Mesenchymal stem cell (in vitro differentiated cells and primary cell): ENCODE results near the gene ADAM12.
"Not testable (repeated sequence)": the region's sequence is repeated elsewhere in the genome, so short reads cannot be mapped to it uniquely, and the experiment has no call there.

Experiments
- DNase-seq: peaks from one replicate; pipeline ENCODE4 v3.0.0-alpha.2; 2013
- H2AFZ ChIP-seq: one replicate; pipeline ENCODE4 v1.6.1; 2013; ENCODE audit warnings: low read depth, mild to moderate bottlenecking, control low read depth, inconsistent platforms, low read length, moderate library complexity
- H2AK5ac ChIP-seq: 2 replicates; pipeline ENCODE4 v1.6.1; 2013; ENCODE audit warnings: low read length, moderate library complexity, mild to moderate bottlenecking, inconsistent platforms; ENCODE audit not compliant: severe bottlenecking
- H2BK120ac ChIP-seq: one replicate; pipeline ENCODE4 v1.6.1; 2013; ENCODE audit warnings: low read depth, mild to moderate bottlenecking, inconsistent platforms, low read length, moderate library complexity
- H2BK12ac ChIP-seq, 2 experiments: one replicate each; pipeline ENCODE4 v1.6.1; 2013; ENCODE audit warnings: inconsistent platforms in 2 of 2, low read length in 2 of 2, mild to moderate bottlenecking in 2 of 2, moderate library complexity in 2 of 2, control low read depth in 1 of 2
- H2BK15ac ChIP-seq: one replicate; pipeline ENCODE4 v1.6.1; 2013; ENCODE audit warnings: mild to moderate bottlenecking, low read depth, inconsistent platforms; ENCODE audit not compliant: poor library complexity, severe bottlenecking
- H2BK5ac ChIP-seq: 2 replicates; pipeline ENCODE4 v1.6.1; 2013; ENCODE audit warnings: low read depth, mild to moderate bottlenecking, low read length, control low read depth, inconsistent platforms; ENCODE audit not compliant: poor library complexity, severe bottlenecking
- H3K14ac ChIP-seq, 2 experiments: one replicate each; pipeline ENCODE4 v1.6.1; 2013; ENCODE audit warnings: inconsistent platforms in 2 of 2, low read length in 2 of 2, control low read depth in 1 of 2, mild to moderate bottlenecking in 1 of 2, moderate library complexity in 1 of 2
- H3K18ac ChIP-seq, 2 experiments: one replicate each; pipeline ENCODE4 v1.6.1; 2013; ENCODE audit warnings: inconsistent platforms in 2 of 2, low read length in 2 of 2, control low read depth in 1 of 2, low read depth in 1 of 2, mild to moderate bottlenecking in 1 of 2
- H3K23ac ChIP-seq, 2 experiments: one replicate each; pipeline ENCODE4 v1.6.1; 2013; ENCODE audit warnings: inconsistent platforms in 2 of 2, low read length in 2 of 2, mild to moderate bottlenecking in 2 of 2, moderate library complexity in 2 of 2, control low read depth in 1 of 2
- H3K27ac ChIP-seq: 2 replicates; pipeline ENCODE4 v1.5.1; 2013; ENCODE audit warnings: mild to moderate bottlenecking, moderate library complexity, low read length, control low read depth, inconsistent platforms; ENCODE audit not compliant: poor library complexity, severe bottlenecking
- H3K27me3 ChIP-seq, 2 experiments: 2 replicates each; pipeline versions ENCODE4 v1.6.1 to v1.7.0; 2013; ENCODE audit warnings: low read length in 2 of 2, mild to moderate bottlenecking in 2 of 2, moderate library complexity in 2 of 2, control low read depth in 1 of 2, inconsistent platforms in 1 of 2; ENCODE audit not compliant: control insufficient read depth in 1 of 2, insufficient read depth in 1 of 2
- H3K36me3 ChIP-seq, 2 experiments: 2 replicates each; pipeline versions ENCODE4 v1.6.1 to v1.7.0; 2013; ENCODE audit warnings: low read length in 2 of 2, control low read depth in 1 of 2, inconsistent platforms in 1 of 2, low read depth in 1 of 2, mild to moderate bottlenecking in 1 of 2; ENCODE audit not compliant: insufficient read depth in 2 of 2, control insufficient read depth in 1 of 2
- H3K4ac ChIP-seq, 2 experiments: one replicate each; pipeline ENCODE4 v1.6.1; 2013; ENCODE audit warnings: inconsistent platforms in 2 of 2, low read length in 2 of 2, mild to moderate bottlenecking in 2 of 2, moderate library complexity in 2 of 2, control low read depth in 1 of 2, low read depth in 1 of 2
- H3K4me1 ChIP-seq: 2 replicates; pipeline ENCODE4 v1.6.1; 2013; ENCODE audit warnings: low read depth, low read length, control low read depth; ENCODE audit not compliant: control insufficient read depth, insufficient read depth
- H3K4me2 ChIP-seq: 2 replicates; pipeline ENCODE4 v1.6.1; 2013; ENCODE audit warnings: low read length, mild to moderate bottlenecking, inconsistent platforms; ENCODE audit not compliant: poor library complexity, severe bottlenecking
- H3K4me3 ChIP-seq, 2 experiments: 2 replicates each; pipeline versions ENCODE4 v1.5.1 to v1.7.0; 2013; ENCODE audit warnings: low read length in 2 of 2, mild to moderate bottlenecking in 2 of 2, control low read depth in 1 of 2, low read depth in 1 of 2; ENCODE audit not compliant: insufficient read depth in 1 of 2
- H3K79me1 ChIP-seq: replicated peaks from 2 replicates; pipeline ENCODE4 v1.6.1; 2013; ENCODE audit warnings: mild to moderate bottlenecking, control low read depth, low read length, inconsistent platforms; ENCODE audit not compliant: poor library complexity, severe bottlenecking
- H3K9ac ChIP-seq: 2 replicates; pipeline ENCODE4 v1.7.0; 2013; ENCODE audit warnings: mild to moderate bottlenecking, low read length, moderate library complexity
- H3K9me3 ChIP-seq: 2 replicates; pipeline ENCODE4 v1.7.0; 2013; ENCODE audit warnings: mild to moderate bottlenecking, low read length; ENCODE audit not compliant: control insufficient read depth
- H4K8ac ChIP-seq: one replicate; pipeline ENCODE4 v1.6.1; 2013; ENCODE audit warnings: inconsistent platforms, mild to moderate bottlenecking, low read length, moderate library complexity
- H4K91ac ChIP-seq: one replicate; pipeline ENCODE4 v1.6.1; 2013; ENCODE audit warnings: mild to moderate bottlenecking, low read length, inconsistent platforms
- WGBS: methylation state at CpG from one replicate; pipeline ENCODE4 v1.1.7; 2013; ENCODE audit warnings: mixed read lengths; 5-methylcytosine and 5-hydroxymethylcytosine counted together

The ADAM12 gene

GRCh38 chr10:126379166-126379565 is 9.1 kb downstream of the ADAM12 start:
- H3K79me1 ChIP-seq, H3K18ac ChIP-seq, H3K9ac ChIP-seq, H3K14ac ChIP-seq, H4K91ac ChIP-seq, H3K9me3 ChIP-seq, H3K4me2 ChIP-seq, H3K23ac ChIP-seq, H3K4me3 ChIP-seq, H3K27ac ChIP-seq, H2AK5ac ChIP-seq, H3K27me3 ChIP-seq, H2BK12ac ChIP-seq, H2AFZ ChIP-seq, DNase-seq, H2BK15ac ChIP-seq, H4K8ac ChIP-seq, H3K4ac ChIP-seq, H2BK5ac ChIP-seq, H2BK120ac ChIP-seq, H3K4me1 ChIP-seq: not testable (repeated sequence)
- 100% methylated on average over 1 of the region's 3 CpGs for WGBS
- peaks cover 14 to 63% of the 10 kb centered on the region in 2 experiments for H3K36me3 ChIP-seq

- no peak overlapping the region for H3K4me3 ChIP-seq
- H3K14ac ChIP-seq: no peak overlapping the region
- no peaks in the 10 kb centered on the region for H3K27me3 ChIP-seq
- no peak overlapping the region for H2BK12ac ChIP-seq
- H3K23ac ChIP-seq: no peak overlapping the region
- H3K18ac ChIP-seq: no peak overlapping the region
- H3K4ac ChIP-seq: no peak overlapping the region
- no peak overlapping the region for H2BK120ac ChIP-seq
- H3K27ac ChIP-seq: peak overlapping the region; percentile 71
- peaks cover 8% of the 10 kb centered on the region for H3K9me3 ChIP-seq
- H3K4me2 ChIP-seq: no peak overlapping the region
- peak; percentile 58 for DNase-seq
- H2BK15ac ChIP-seq: no peak overlapping the region
- peaks cover 7 to 52% of the 10 kb centered on the region in 2 experiments for H3K36me3 ChIP-seq
- H4K91ac ChIP-seq: no peak overlapping the region
- no peak overlapping the region for H2BK5ac ChIP-seq
- no peak overlapping the region for H3K9ac ChIP-seq
- H4K8ac ChIP-seq: no peak overlapping the region
- H3K4me1 ChIP-seq: peaks cover 3% of the 10 kb centered on the region
- peaks cover 12% of the 10 kb centered on the region for H3K79me1 ChIP-seq
- no peak overlapping the region for H2AFZ ChIP-seq
- H2AK5ac ChIP-seq: no peak overlapping the region
- 72% methylated on average over 2 of the region's 2 CpGs for WGBS
Measured at GRCh38 chr10:126376956-126377355, 11.3 kb downstream of the ADAM12 start.

GRCh38 chr10:126375926-126376554 is 12.2 kb downstream of the ADAM12 start:
- H3K14ac ChIP-seq: no peak overlapping the region
- no peak overlapping the region for H2BK12ac ChIP-seq
- peaks cover 12% of the 10 kb centered on the region for H3K79me1 ChIP-seq
- no peak overlapping the region for H3K4me2 ChIP-seq
- no peak overlapping the region for H3K4ac ChIP-seq
- H3K9me3 ChIP-seq: peaks cover 8% of the 10 kb centered on the region
- H2AFZ ChIP-seq: no peak overlapping the region
- no peak overlapping the region for H2BK120ac ChIP-seq
- no peak overlapping the region for H3K4me3 ChIP-seq
- H2BK5ac ChIP-seq: no peak overlapping the region
- no peak for DNase-seq
- no peak overlapping the region for H3K9ac ChIP-seq
- peaks cover 3% of the 10 kb centered on the region for H3K4me1 ChIP-seq
- no peak overlapping the region for H3K27ac ChIP-seq
- H4K8ac ChIP-seq: no peak overlapping the region
- no peak overlapping the region for H4K91ac ChIP-seq
- H2BK15ac ChIP-seq: no peak overlapping the region
- no peak overlapping the region for H2AK5ac ChIP-seq
- H3K18ac ChIP-seq: no peak overlapping the region
- peaks cover 0 to 48% of the 10 kb centered on the region in 2 experiments for H3K36me3 ChIP-seq
- WGBS: 55% methylated on average over 1 of the region's 1 CpG
- H3K23ac ChIP-seq: no peak overlapping the region
- no peaks in the 10 kb centered on the region for H3K27me3 ChIP-seq

GRCh38 chr10:126375299-126375698 is 13.0 kb downstream of the ADAM12 start:
- Histone ChIP-seq H2AFZ (no peak overlapping the region), H3K36me3 (peaks cover 0 to 48% of the 10 kb centered on the region in 2 experiments), H2BK12ac (no peak overlapping the region), H3K23ac (no peak overlapping the region), H3K4me2 (no peak overlapping the region), H3K4ac (no peak overlapping the region), H3K14ac (no peak overlapping the region), H3K18ac (no peak overlapping the region), H3K4me1 (peaks cover 2% of the 10 kb centered on the region), H2BK120ac (no peak overlapping the region), H3K9me3 (peaks cover 8% of the 10 kb centered on the region), H3K9ac (no peak overlapping the region), H3K27me3 (no peaks in the 10 kb centered on the region), H4K91ac (no peak overlapping the region), H3K27ac (no peak overlapping the region), H2BK5ac (no peak overlapping the region), H3K79me1 (peaks cover 16% of the 10 kb centered on the region), H2BK15ac (no peak overlapping the region), H4K8ac (no peak overlapping the region), H3K4me3 (no peak overlapping the region), H2AK5ac (no peak overlapping the region)
- no peak for DNase-seq
